HG02840 (cell line): ENCODE results near the gene ITPKB.

Experiments
- ATAC-seq: cut with Tn5 transposase; IDR thresholded peaks from one replicate; pipeline ENCODE4 v1.9.1; 2021; ENCODE audit warnings: mild to moderate bottlenecking, moderate library complexity, moderate number of reproducible peaks; ENCODE audit not compliant: unreplicated experiment, low FRiP score

ITPKB gene

GRCh38 chr1:226688056-226688748, 50.9 kb downstream of the ITPKB start:
- no peak for ATAC-seq

GRCh38 chr1:226687426-226687825, 51.7 kb downstream of the ITPKB start:
- ATAC-seq, result no peak

- ATAC-seq, result no peak
Observed at GRCh38 chr1:226686440-226687425, 52.3 kb downstream of the ITPKB start.

GRCh38 chr1:226685196-226685820, 53.8 kb downstream of the ITPKB start:
- no peak for ATAC-seq

- no peak for ATAC-seq
Observed at GRCh38 chr1:226684026-226684425, 55.1 kb downstream of the ITPKB start.

- ATAC-seq, result no peak
Observed at GRCh38 chr1:226682871-226683814, 55.9 kb downstream of the ITPKB start.

GRCh38 chr1:226681652-226682493, 57.2 kb downstream of the ITPKB start:
- ATAC-seq, result no peak

- ATAC-seq, result no peak
Observed at GRCh38 chr1:226680653-226681052, 58.4 kb downstream of the ITPKB start.

- ATAC-seq, result peak; percentile 45
Observed at GRCh38 chr1:226679853-226680516, 59.1 kb downstream of the ITPKB start.

- no peak for ATAC-seq
Observed at GRCh38 chr1:226679262-226679661, 59.8 kb downstream of the ITPKB start.

GRCh38 chr1:226678701-226679100, 60.4 kb downstream of the ITPKB start:
- no peak for ATAC-seq

- ATAC-seq, result no peak
Observed at GRCh38 chr1:226678251-226678650, 60.8 kb downstream of the ITPKB start.

- no peak for ATAC-seq
Observed at GRCh38 chr1:226677027-226678020, 61.8 kb downstream of the ITPKB start.

- no peak for ATAC-seq
Observed at GRCh38 chr1:226676381-226676780, 62.7 kb downstream of the ITPKB start.

- no peak for ATAC-seq
Observed at GRCh38 chr1:226675715-226676357, 63.2 kb downstream of the ITPKB start.

- peak; percentile 62 for ATAC-seq
Observed at GRCh38 chr1:226674892-226675714, 64.0 kb downstream of the ITPKB start.
